ENCODE results near the gene MARCHF9.

MARCHF9 gene

DNA sequence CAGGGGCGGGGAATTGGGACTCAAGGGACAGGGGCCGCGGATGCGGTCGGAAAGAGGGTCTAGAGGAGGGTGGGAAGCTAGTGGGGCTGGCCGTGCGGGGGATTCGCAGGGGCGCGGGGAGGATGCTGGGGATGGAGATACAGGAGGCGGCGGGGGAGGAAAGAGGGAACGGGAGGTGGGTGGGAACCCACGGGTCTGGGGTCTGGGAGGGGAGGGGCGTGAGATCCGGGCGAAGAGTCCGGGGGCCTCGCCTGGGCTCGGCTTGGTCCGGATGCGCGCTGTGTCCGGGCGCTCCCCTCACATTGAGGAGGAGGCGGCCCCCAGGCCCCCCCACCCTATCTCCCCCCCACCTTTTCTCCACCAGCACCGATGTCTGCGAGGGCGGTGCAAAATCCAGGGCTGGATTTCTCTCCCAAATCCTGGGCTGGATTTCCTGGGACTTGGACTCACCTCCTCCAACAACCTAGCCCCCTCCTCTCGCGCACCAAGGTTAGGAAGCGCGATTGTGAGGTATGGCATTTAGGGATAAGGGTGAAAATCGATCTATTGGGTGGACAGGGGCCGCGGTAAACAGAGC lies 16.2 kb upstream of the MARCHF9 start, which contains the start of gene AGAP2:
Gene AGAP2 (minus strand): TSS at position 82 of the 577 bp plus-strand sequence. CDS start 496 bp downstream, outside the sequence.
- in situ Hi-C loops (cut with MboI; ENCODE audit: low sequenced_read_pairs, unreplicated experiment) = no loop called here
- no peak for DNase-seq (ENCODE audit: low spot score)
- TF ChIP-seq, protein P1, sequence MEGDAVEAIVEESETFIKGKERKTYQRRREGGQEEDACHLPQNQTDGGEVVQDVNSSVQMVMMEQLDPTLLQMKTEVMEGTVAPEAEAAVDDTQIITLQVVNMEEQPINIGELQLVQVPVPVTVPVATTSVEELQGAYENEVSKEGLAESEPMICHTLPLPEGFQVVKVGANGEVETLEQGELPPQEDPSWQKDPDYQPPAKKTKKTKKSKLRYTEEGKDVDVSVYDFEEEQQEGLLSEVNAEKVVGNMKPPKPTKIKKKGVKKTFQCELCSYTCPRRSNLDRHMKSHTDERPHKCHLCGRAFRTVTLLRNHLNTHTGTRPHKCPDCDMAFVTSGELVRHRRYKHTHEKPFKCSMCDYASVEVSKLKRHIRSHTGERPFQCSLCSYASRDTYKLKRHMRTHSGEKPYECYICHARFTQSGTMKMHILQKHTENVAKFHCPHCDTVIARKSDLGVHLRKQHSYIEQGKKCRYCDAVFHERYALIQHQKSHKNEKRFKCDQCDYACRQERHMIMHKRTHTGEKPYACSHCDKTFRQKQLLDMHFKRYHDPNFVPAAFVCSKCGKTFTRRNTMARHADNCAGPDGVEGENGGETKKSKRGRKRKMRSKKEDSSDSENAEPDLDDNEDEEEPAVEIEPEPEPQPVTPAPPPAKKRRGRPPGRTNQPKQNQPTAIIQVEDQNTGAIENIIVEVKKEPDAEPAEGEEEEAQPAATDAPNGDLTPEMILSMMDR (IDR thresholded peaks at IDR 0.05; ENCODE audit: borderline replicate concordance, control extremely low read depth, extremely low read depth, insufficient read depth, missing control alignments) = no peak

DNA sequence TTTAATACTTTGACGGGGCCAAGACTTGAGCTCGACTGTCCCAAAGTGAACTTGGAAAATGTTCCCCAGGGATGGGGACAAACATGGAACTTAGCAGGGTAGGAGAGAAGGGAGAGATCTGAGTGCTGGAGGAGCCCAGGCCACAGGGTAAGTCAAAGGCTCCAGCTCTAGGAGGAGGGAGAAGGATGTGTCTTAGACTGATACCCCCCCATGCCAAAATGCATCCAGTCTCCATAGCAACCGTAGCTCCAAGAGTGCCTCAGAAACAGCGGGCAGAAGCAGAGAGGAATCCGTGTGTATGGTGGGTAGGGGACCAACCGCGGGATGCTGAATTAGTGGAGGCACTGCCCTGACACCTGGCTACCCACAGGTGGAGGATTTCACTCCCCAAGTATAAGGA lies 15.5 kb upstream of the MARCHF9 start:
- TF ChIP-seq, protein P1 (IDR thresholded peaks at IDR 0.05; ENCODE audit: borderline replicate concordance, control extremely low read depth, extremely low read depth, insufficient read depth, missing control alignments) = no peak
- in situ Hi-C loops (cut with MboI; ENCODE audit: low sequenced_read_pairs, unreplicated experiment) = no loop called here
- DNase-seq (ENCODE audit: low spot score) = no peak

DNA sequence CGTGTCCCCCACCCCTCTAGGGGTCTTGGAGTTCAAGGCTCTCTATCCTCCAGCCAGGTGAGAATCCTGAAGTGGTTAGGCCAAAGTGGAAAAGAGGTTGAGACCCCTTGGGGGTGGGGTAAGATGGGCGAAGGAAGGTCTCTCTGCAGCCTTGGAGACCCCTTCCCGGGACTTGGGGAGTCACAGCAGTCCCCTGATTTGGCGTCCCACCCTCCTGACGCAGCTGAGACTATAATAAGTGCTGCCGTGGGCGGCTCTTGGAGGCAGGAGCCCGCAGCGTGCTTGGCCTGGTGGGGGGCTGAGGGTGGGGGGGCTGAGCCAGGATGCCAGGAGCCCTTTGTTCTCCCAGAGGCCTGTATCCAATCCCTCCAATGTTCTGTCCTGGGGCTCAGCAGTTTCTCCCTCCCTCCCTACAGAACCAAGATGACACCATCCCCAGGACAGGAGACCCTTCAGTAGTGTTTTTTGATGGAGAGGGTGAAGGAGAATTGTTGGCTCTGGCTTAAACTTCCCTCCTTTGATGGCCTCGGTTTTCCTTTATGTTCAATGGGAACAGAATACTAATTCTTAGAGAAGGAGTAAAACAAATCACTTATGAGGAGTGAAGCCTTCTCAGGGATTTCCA lies 14.9 kb upstream of the MARCHF9 start:
- TF ChIP-seq, protein P1 (IDR thresholded peaks at IDR 0.05; ENCODE audit: borderline replicate concordance, control extremely low read depth, extremely low read depth, insufficient read depth, missing control alignments) = no peak
- in situ Hi-C loops (cut with MboI; ENCODE audit: low sequenced_read_pairs, unreplicated experiment) = no loop called here
- DNase-seq (ENCODE audit: low spot score) = no peak

DNA sequence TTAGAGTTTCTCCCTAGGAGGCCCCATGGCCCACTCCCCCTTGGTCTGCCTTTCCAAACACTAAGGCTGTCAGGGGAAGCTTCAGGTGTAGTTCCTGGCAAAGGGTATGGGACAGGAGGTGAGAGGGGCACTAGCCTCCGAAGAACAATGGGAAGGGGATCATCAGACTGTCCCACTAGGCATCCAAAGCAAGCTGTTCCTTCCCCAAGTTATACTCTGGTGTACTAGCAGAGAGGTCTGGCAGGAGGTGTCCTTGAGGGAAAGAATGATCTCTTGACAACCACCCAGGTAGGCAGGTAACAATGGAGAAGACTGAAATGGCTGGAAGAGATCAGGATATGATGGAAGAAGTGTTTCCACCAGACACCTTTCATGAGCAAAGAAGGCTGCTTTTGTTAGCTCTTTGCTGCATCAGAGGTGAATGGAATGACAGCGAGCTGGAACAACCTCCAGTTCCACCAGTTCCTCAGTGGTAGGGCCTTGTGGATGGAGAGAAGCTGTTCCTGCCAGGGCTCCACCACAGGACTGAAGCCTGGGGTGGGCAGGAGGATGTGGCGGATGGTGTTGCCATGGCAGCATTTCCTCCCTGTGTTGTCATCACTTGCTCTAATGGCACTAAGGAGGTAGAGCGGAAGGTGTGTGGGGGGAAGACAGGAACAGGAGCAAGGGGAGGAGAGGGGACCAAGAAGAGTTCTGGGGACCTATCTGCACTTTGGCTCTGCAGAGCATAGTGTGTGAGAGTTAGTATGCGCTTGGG lies 14.1 kb upstream of the MARCHF9 start:
- TF ChIP-seq, protein P1 (IDR thresholded peaks at IDR 0.05; ENCODE audit: borderline replicate concordance, control extremely low read depth, extremely low read depth, insufficient read depth, missing control alignments) = no peak
- peak; percentile 75 for DNase-seq (ENCODE audit: low spot score)
- in situ Hi-C loops (cut with MboI; ENCODE audit: low sequenced_read_pairs, unreplicated experiment) = no loop called here

DNA sequence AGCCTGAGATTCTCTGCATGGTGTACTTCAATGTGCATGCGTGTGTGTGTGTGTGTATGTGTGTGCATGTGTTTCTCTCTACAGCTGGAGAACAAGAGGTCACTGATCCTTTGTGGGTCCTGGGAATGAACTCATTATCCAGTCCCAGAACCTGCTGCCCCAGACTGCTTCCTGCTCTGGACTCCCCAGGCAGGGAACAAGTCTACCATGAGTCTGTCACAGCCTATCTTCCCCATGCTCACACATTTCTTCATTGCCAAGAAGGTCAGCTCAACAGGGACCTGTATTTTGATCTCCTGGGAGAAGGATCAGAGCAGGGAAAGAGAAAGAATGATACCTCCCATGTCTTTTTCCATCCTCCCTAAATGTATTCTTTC lies 13.5 kb upstream of the MARCHF9 start:
- DNase-seq (ENCODE audit: low spot score) = no peak
- TF ChIP-seq, protein P1 (IDR thresholded peaks at IDR 0.05; ENCODE audit: borderline replicate concordance, control extremely low read depth, extremely low read depth, insufficient read depth, missing control alignments) = no peak
- in situ Hi-C loops (cut with MboI; ENCODE audit: low sequenced_read_pairs, unreplicated experiment) = no loop called here

DNA sequence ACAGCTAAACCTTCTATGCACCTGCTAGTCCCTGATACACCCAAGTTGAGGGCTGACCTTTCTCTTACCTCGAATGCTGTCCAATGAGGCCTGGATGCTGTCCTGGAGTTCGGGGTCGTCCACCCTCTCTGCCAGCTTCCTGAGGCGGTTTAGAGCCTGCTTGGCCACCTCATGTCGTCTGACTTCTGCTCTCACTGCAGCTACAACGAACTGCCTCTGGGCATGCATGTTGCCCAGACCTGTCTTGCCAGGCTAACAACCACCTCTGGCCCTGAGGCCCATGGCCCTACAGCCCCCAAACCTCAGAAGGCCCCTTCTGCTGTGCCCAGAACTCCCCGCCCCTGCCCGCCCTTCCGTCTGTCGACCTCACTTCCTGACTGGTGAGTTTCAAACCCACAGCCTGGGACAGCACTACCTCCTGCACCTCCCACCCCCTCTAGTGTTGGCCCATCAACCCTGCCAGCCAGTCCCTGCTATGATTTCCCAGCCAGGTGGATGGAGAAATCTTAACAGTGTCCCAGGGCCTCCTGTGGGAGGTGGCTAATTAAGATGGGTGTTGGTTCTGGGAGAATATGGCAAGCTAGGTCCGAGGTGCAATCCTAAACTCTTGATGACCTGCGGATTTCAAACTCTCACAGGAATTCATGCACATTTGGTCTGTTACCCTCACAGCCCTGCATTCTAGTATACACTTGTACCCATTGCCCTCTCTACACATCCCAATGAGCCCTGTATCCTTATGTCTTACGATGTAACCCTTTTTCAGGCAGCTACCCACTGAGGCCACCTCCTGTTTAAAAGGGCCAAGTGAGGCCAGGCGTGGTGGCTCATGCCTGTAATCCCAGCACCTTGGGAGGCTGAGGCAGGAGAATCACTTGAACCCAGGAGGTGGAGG lies 12.8 kb upstream of the MARCHF9 start:
- in situ Hi-C loops (cut with MboI; ENCODE audit: low sequenced_read_pairs, unreplicated experiment) = no loop called here

More for the DNA sequence above, 12.8 kb upstream of the MARCHF9 start:
- peak; percentile 81 for DNase-seq (ENCODE audit: low spot score)
- TF ChIP-seq, protein P1 (IDR thresholded peaks at IDR 0.05; ENCODE audit: borderline replicate concordance, control extremely low read depth, extremely low read depth, insufficient read depth, missing control alignments) = peak; percentile 68

All from GM13976 (cell line).